ENCODE measurements around the gene ERP44.

DNA sequence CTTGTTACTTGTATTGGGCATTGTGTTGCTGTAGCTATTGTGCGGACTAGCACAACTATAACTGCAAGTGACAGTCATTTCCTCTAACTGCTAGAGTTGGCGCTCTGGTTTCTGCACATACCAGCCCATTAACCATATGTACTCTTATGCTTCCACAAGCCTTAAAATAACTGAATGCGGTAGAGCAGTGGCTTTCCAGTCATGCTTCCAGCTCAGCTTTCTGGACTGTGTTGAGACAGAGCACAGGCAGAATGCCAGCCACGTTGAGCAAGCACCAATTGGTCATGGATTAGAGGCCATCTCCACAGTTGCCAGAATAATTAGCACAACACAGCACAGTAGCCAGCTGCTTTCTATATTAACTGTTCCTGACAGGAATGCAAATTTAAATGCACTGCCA is 12.4 kb upstream of the ERP44 start:
- no peak for TF ChIP-seq EZH2phosphoT487 (conservative IDR thresholded peaks at IDR 0.05; ENCODE audit: low read length)
- TF ChIP-seq, protein P1, sequence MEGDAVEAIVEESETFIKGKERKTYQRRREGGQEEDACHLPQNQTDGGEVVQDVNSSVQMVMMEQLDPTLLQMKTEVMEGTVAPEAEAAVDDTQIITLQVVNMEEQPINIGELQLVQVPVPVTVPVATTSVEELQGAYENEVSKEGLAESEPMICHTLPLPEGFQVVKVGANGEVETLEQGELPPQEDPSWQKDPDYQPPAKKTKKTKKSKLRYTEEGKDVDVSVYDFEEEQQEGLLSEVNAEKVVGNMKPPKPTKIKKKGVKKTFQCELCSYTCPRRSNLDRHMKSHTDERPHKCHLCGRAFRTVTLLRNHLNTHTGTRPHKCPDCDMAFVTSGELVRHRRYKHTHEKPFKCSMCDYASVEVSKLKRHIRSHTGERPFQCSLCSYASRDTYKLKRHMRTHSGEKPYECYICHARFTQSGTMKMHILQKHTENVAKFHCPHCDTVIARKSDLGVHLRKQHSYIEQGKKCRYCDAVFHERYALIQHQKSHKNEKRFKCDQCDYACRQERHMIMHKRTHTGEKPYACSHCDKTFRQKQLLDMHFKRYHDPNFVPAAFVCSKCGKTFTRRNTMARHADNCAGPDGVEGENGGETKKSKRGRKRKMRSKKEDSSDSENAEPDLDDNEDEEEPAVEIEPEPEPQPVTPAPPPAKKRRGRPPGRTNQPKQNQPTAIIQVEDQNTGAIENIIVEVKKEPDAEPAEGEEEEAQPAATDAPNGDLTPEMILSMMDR (IDR thresholded peaks at IDR 0.05; ENCODE audit: insufficient read depth, low read length, poor library complexity, severe bottlenecking), result no peak
